T-cell (primary cell): Measurements from ENCODE around the gene KCND2. TPM values are rescaled to one million over a fixed set of nuclear protein-coding genes. Genes with fewer than 3 reads are reported as not detected.
"Not testable (repeated sequence)": the region's sequence is repeated elsewhere in the genome, so short reads cannot be mapped to it uniquely, and the experiment has no call there.

Source experiments
- ATAC-seq, 4 experiments: fragments of 200-7000 bp in 3 of 4; fragments of 150-1000 bp in 1 of 4; cut with Tn5 transposase; replicated peaks in 1 of 4; 1 replicate in 3 of 4; 2 replicates in 1 of 4; pipeline ENCODE4 v1.10.0; 2021; ENCODE audit warnings: moderate library complexity in 3 of 4, mild to moderate bottlenecking in 2 of 4, moderate number of reproducible peaks in 1 of 4
- CTCF ChIA-PET, 2 donors: fragments of 300-600 bp; sonication (Branson Sonifier 250); formaldehyde crosslinking; loops; one replicate each; lab custom pipeline; 2022; ENCODE audit warnings: antibody characterized with exemption in 2 of 2; lab: Charles Lee
- POLR2A ChIA-PET, 2 donors: fragments of 300-600 bp; sonication (Branson Sonifier 250); formaldehyde crosslinking; loops; one replicate each; lab custom pipeline; 2022; ENCODE audit warnings: antibody characterized with exemption in 2 of 2; lab: Charles Lee
- DNase-seq, 35 experiments: peaks; one replicate each; pipeline versions ENCODE4 v3.0.0 to v3.0.0-alpha.2; 2013 to 2023
- H3K27ac ChIP-seq: one replicate; pipeline ENCODE4 v1.5.1; 2013; ENCODE audit warnings: low read length
- H3K27me3 ChIP-seq, 2 experiments: replicated peaks in 1 of 2; 1 replicate in 1 of 2; 2 replicates in 1 of 2; pipeline versions ENCODE4 v1.6.1 to v1.7.0; 2013; ENCODE audit warnings: low read length in 1 of 2, mixed read lengths in 1 of 2; ENCODE audit not compliant: control insufficient read depth in 2 of 2, insufficient read depth in 2 of 2; ENCODE audit errors: extremely low read depth in 1 of 2
- H3K36me3 ChIP-seq, 2 donors: 1 replicate in 1 of 2; 2 replicates in 1 of 2; pipeline versions ENCODE4 v1.6.1 to v1.7.0; 2013; ENCODE audit warnings: low read length in 1 of 2; ENCODE audit not compliant: control insufficient read depth in 2 of 2, insufficient read depth in 1 of 2; ENCODE audit errors: extremely low read depth in 1 of 2
- H3K4me1 ChIP-seq, 2 experiments: 1 replicate in 1 of 2; 2 replicates in 1 of 2; pipeline versions ENCODE4 v1.6.1 to v1.7.0; 2013; ENCODE audit warnings: low read length in 2 of 2, mixed read lengths in 1 of 2; ENCODE audit not compliant: insufficient read depth in 2 of 2, control insufficient read depth in 1 of 2; ENCODE audit errors: extremely low read depth in 1 of 2
- H3K4me3 ChIP-seq, 2 donors: 1 replicate in 1 of 2; 2 replicates in 1 of 2; pipeline versions ENCODE4 v1.5.1 to v1.7.0; 2013; ENCODE audit warnings: mild to moderate bottlenecking in 2 of 2, low read length in 1 of 2, moderate library complexity in 1 of 2; ENCODE audit not compliant: control insufficient read depth in 1 of 2; ENCODE audit errors: extremely low read depth in 1 of 2
- H3K9me3 ChIP-seq: 2 replicates; pipeline ENCODE4 v1.7.0; 2013
- H3K27ac Mint-ChIP-seq, 2 donors: one replicate each; pipeline ENCODE4 v1.8.0; 2020 to 2021; ENCODE audit warnings: mild to moderate bottlenecking in 2 of 2, mixed read lengths in 2 of 2
- H3K27me3 Mint-ChIP-seq, 2 donors: one replicate each; pipeline ENCODE4 v1.8.0; 2021 to 2022; ENCODE audit warnings: mixed read lengths in 2 of 2
- H3K36me3 Mint-ChIP-seq: one replicate; pipeline ENCODE4 v1.8.0; 2021; ENCODE audit warnings: mixed read lengths
- H3K4me1 Mint-ChIP-seq, 3 donors: one replicate each; pipeline ENCODE4 v1.8.0; 2020 to 2022; ENCODE audit warnings: mixed read lengths in 3 of 3, mild to moderate bottlenecking in 1 of 3
- H3K4me3 Mint-ChIP-seq, 3 donors: one replicate each; pipeline ENCODE4 v1.8.0; 2020 to 2022; ENCODE audit warnings: mild to moderate bottlenecking in 3 of 3, mixed read lengths in 3 of 3, moderate library complexity in 3 of 3
- H3K9me3 Mint-ChIP-seq, 3 donors: one replicate each; pipeline ENCODE4 v1.8.0; 2020 to 2022; ENCODE audit warnings: mixed read lengths in 3 of 3
- WGBS: methylation state at CpG from one replicate; pipeline ENCODE4 v1.1.5; 2013; ENCODE audit warnings: missing lambda C conversion rate; ENCODE audit not compliant: insufficient coverage; 5-methylcytosine and 5-hydroxymethylcytosine counted together
- total RNA-seq, 35 experiments: library from RNA in 6 of 35; stranded (reverse) in 6 of 35; fragments of 120-200 nt in 1 of 35; gene quantifications; one replicate each; pipeline versions ENCODE4 v1.2.1 to v1.2.4 and lab custom pipeline; 2013 to 2026

Gene KCND2
- total RNA-seq, 5 donors from 2014 or later (not counting 1 experiment from before 2014, with no cell fraction given), result not detected

- Histone ChIP-seq H3K4me1 (no peaks in the 10 kb centered on the region), H3K4me3 (no peak overlapping the region), H3K27me3 (no peaks in the 10 kb centered on the region), H3K27ac (no peak overlapping the region), H3K9me3 (no peaks in the 10 kb centered on the region), H3K36me3 (no peaks in the 10 kb centered on the region)
- Mint-ChIP-seq H3K27me3 (no peaks in the 10 kb centered on the region), H3K4me3 (no peak overlapping the region), H3K4me1 (no peaks in the 10 kb centered on the region), H3K36me3 (no peaks in the 10 kb centered on the region), H3K27ac (no peak overlapping the region), H3K9me3 (peaks cover 4 to 14% (median 11%) of the 10 kb centered on the region in 3 donors)
- WGBS, result no CpG with 5 or more reads among the region's 2 CpGs
- ATAC-seq (no peak), DNase-seq (no peak)
- ChIA-PET CTCF (no interaction called here), POLR2A (no interaction called here)
Observed at GRCh38 chr7:120700796-120701195, 427.8 kb downstream of the KCND2 start.

- CTCF ChIA-PET, H3K4me3 ChIP-seq, H3K36me3 Mint-ChIP-seq, POLR2A ChIA-PET, H3K36me3 ChIP-seq, H3K4me1 ChIP-seq, H3K4me3 Mint-ChIP-seq, H3K4me1 Mint-ChIP-seq, H3K27ac ChIP-seq, DNase-seq, H3K27me3 ChIP-seq, H3K9me3 ChIP-seq, ATAC-seq, H3K27me3 Mint-ChIP-seq, H3K27ac Mint-ChIP-seq: not testable (repeated sequence)
- peaks cover 4 to 11% (median 5%) of the 10 kb centered on the region in 3 donors for H3K9me3 Mint-ChIP-seq
- WGBS, result no CpG with 5 or more reads among the region's 1 CpG
Observed at GRCh38 chr7:120702408-120702807, 429.4 kb downstream of the KCND2 start.

- H3K4me1 Mint-ChIP-seq, result no peaks in the 10 kb centered on the region
- H3K4me3 ChIP-seq, result no peak overlapping the region
- peaks cover 5 to 9% (median 8%) of the 10 kb centered on the region in 3 donors for H3K9me3 Mint-ChIP-seq
- H3K4me1 ChIP-seq, result no peaks in the 10 kb centered on the region
- no peaks in the 10 kb centered on the region for H3K36me3 Mint-ChIP-seq
- H3K4me3 Mint-ChIP-seq, result no peak overlapping the region
- H3K27me3 Mint-ChIP-seq, result no peaks in the 10 kb centered on the region
- WGBS, result 71% methylated on average over 1 of the region's 3 CpGs
- ATAC-seq (no peak), DNase-seq (no peak)
- no peaks in the 10 kb centered on the region for H3K36me3 ChIP-seq
- ChIA-PET CTCF (no interaction called here), POLR2A (no interaction called here)
- H3K27ac ChIP-seq, result no peak overlapping the region
- no peaks in the 10 kb centered on the region for H3K27me3 ChIP-seq
- no peaks in the 10 kb centered on the region for H3K9me3 ChIP-seq
- H3K27ac Mint-ChIP-seq, result no peak overlapping the region
Observed at GRCh38 chr7:120703585-120704240, 430.7 kb downstream of the KCND2 start.

- no peak for DNase-seq
- no peaks in the 10 kb centered on the region for H3K9me3 ChIP-seq
- Mint-ChIP-seq H3K27ac (no peak overlapping the region), H3K4me3 (no peak overlapping the region), H3K36me3 (no peaks in the 10 kb centered on the region), H3K4me1 (no peaks in the 10 kb centered on the region), H3K9me3 (peaks cover 0 to 4% (median 0%) of the 10 kb centered on the region in 3 donors), H3K27me3 (no peaks in the 10 kb centered on the region)
- no CpG with 5 or more reads among the region's 1 CpG for WGBS
- no peaks in the 10 kb centered on the region for H3K36me3 ChIP-seq
- ChIA-PET POLR2A (no interaction called here), CTCF (no interaction called here)
- no peaks in the 10 kb centered on the region for H3K4me1 ChIP-seq
- H3K4me3 ChIP-seq, result no peak overlapping the region
- no peak for ATAC-seq
- H3K27ac ChIP-seq, result no peak overlapping the region
- H3K27me3 ChIP-seq, result no peaks in the 10 kb centered on the region
Observed at GRCh38 chr7:120709252-120709971, 436.4 kb downstream of the KCND2 start.

GRCh38 chr7:120709972-120710320, 437.0 kb downstream of the KCND2 start:
- no peaks in the 10 kb centered on the region for H3K27me3 Mint-ChIP-seq
- DNase-seq (no peak), ATAC-seq (no peak)
- H3K4me3 Mint-ChIP-seq, result no peak overlapping the region
- Histone ChIP-seq H3K4me3 (no peak overlapping the region), H3K27me3 (no peaks in the 10 kb centered on the region), H3K9me3 (no peaks in the 10 kb centered on the region), H3K4me1 (no peaks in the 10 kb centered on the region), H3K27ac (no peak overlapping the region), H3K36me3 (no peaks in the 10 kb centered on the region)
- H3K4me1 Mint-ChIP-seq, result no peaks in the 10 kb centered on the region
- no peak overlapping the region for H3K27ac Mint-ChIP-seq
- no CpG with 5 or more reads among the region's 1 CpG for WGBS
- ChIA-PET CTCF (no interaction called here), POLR2A (no interaction called here)
- no peaks in the 10 kb centered on the region for H3K36me3 Mint-ChIP-seq
- peaks cover 0 to 4% (median 0%) of the 10 kb centered on the region in 3 donors for H3K9me3 Mint-ChIP-seq

GRCh38 chr7:120714945-120715344, 442.0 kb downstream of the KCND2 start:
- no peaks in the 10 kb centered on the region for H3K27me3 ChIP-seq
- ATAC-seq (no peak), DNase-seq (no peak)
- no peak overlapping the region for H3K4me3 Mint-ChIP-seq
- ChIA-PET CTCF (no interaction called here), POLR2A (no interaction called here)
- no peaks in the 10 kb centered on the region for H3K9me3 ChIP-seq
- H3K4me1 ChIP-seq, result no peaks in the 10 kb centered on the region
- H3K36me3 ChIP-seq, result no peaks in the 10 kb centered on the region
- no peak overlapping the region for H3K27ac ChIP-seq
- 80% methylated on average over 1 of the region's 3 CpGs for WGBS
- H3K9me3 Mint-ChIP-seq, result no peaks in the 10 kb centered on the region
- H3K27ac Mint-ChIP-seq, result no peak overlapping the region
- H3K36me3 Mint-ChIP-seq, result no peaks in the 10 kb centered on the region
- no peak overlapping the region for H3K4me3 ChIP-seq
- peaks cover 0 to 3% of the 10 kb centered on the region in 2 donors for H3K27me3 Mint-ChIP-seq
- H3K4me1 Mint-ChIP-seq, result no peaks in the 10 kb centered on the region
